NCI-H1048 (cell line): ENCODE data around the gene CPEB2.
"Not testable (repeated sequence)": the region's sequence is repeated elsewhere in the genome, so short reads cannot be mapped to it uniquely, and the experiment has no call there.

Experiments used
- DNase-seq: peaks from one replicate; lab custom pipeline; 2025; lab: John Stamatoyannopoulos, UW

The CPEB2 gene

DNA sequence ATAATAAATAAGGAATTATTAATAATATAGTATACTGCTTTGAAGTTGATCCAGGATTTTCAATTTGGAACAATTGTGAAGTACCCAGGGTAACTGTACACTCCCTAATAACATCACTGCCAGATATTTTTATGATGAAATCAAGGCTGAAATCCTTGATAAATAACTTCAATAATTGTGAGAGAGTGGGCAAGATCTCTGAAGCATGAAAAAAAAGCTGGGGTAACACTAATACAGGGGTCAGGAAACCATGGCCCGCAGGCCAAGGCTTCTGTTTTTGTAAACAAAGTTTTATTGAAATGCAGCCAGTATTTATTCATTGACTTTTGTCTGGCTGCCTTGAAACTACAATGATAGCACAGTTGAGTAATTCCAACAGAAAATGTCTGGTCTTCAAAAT lies 41.6 kb downstream of the CPEB2 start:
- DNase-seq: no peak

GRCh38 chr4:15054541-15054940 lies 52.3 kb downstream of the CPEB2 start:
- no peak for DNase-seq

DNA sequence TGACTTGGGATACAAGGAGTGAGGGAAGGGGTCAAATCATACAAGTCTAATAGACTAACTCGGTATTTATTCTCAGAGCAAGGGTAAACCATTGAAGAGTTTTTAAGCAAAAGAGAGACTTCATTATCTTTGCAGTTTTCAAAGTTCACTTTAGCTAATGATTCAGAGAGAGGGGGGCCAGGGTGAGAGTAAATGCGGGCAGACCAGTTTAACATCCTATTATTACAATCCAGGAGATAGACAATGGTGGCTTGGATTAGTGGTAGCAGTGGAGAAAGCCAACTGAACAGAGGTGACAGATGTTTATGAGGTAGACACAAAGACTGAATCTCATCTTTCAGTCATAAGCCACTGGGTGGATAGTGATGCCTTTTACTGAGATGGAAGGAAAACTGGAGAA lies 57.9 kb downstream of the CPEB2 start:
- DNase-seq: no peak

- DNase-seq: no peak
Observed at GRCh38 chr4:15063341-15063740, 61.1 kb downstream of the CPEB2 start.

DNA sequence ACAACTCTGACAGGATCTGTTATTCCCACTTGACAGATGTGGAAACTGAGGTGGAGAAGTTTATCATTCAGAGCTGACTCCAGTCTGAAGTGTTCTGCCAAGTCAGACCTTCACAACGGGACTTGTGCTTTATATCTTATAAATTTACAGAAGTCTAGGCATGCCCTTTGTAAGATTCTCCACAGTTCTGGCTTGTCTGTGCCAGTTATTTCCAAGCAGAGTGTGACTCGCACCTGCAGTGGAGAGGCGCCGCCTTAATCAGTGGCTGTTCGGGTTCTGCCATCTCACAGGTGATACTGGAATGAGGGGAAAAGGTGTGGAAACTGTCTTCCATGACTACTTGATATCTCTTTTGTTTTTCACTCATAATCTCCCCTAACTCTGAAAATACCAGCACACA lies 63.2 kb downstream of the CPEB2 start:
- DNase-seq: no peak

DNA sequence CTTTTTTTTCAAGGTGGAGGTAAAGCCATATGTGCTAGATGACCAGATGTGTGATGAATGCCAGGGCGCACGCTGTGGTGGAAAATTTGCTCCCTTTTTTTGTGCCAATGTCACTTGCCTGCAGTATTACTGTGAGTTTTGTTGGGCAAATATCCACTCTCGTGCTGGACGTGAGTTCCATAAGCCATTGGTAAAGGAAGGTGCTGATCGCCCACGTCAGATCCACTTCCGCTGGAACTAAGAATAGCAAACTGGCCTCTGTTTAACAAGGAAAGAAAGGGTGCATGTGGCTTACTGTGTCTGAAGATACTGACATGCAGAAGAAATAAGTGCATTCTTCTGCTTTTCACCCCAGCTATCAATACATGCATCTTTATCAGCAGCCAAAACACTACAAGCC lies 63.9 kb downstream of the CPEB2 start:
- DNase-seq: no peak

DNA sequence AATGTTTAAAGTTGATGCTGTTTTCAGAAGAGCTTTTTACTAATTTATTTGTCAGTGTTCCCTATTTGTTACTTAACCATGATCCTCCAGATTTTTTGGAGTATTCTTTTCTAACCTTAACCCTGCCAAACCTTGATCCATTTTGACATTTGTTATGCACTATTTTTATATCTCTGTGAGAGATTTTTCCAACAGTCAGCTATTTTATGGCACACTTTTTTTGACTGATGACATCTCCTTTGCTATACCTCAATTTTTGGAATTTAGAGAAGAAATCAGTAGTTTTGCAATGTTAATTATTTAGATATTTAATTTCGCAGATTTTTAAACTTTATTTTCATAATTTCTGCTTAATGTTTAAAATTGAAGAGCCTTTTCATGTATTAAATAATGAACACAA lies 66.0 kb downstream of the CPEB2 start:
- no peak for DNase-seq

DNA sequence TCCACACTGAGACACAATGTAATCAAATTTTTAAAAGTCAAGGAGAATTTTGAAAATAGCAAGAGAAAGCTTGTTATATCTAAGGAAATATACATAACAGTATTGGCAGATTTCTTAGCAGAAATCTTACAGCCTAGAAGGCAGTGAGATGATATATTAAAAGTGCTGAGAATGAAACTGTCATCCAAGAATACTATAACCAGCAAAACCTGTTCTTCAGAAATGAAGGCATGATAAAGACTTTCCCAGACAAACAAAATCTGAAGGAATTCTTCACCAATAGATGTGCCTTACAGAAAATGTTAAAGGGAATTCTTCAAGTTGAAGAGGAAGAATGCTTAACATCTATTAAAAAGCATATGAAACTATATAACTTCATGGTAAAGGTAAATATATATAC lies 73.6 kb downstream of the CPEB2 start:
- no peak for DNase-seq

GRCh38 chr4:15077969-15078368 lies 75.7 kb downstream of the CPEB2 start:
- DNase-seq: no peak

GRCh38 chr4:15078682-15079642 lies 76.7 kb downstream of the CPEB2 start:
- no peak for DNase-seq

- DNase-seq: no peak
Observed at GRCh38 chr4:15084780-15085179, 82.5 kb downstream of the CPEB2 start.

- DNase-seq: not testable (repeated sequence)
Observed at GRCh38 chr4:15085762-15086161, 83.5 kb downstream of the CPEB2 start.

- DNase-seq: not testable (repeated sequence)
Observed at GRCh38 chr4:15086259-15086658, 84.0 kb downstream of the CPEB2 start.

GRCh38 chr4:15088394-15089035 lies 86.2 kb downstream of the CPEB2 start:
- no peak for DNase-seq

DNA sequence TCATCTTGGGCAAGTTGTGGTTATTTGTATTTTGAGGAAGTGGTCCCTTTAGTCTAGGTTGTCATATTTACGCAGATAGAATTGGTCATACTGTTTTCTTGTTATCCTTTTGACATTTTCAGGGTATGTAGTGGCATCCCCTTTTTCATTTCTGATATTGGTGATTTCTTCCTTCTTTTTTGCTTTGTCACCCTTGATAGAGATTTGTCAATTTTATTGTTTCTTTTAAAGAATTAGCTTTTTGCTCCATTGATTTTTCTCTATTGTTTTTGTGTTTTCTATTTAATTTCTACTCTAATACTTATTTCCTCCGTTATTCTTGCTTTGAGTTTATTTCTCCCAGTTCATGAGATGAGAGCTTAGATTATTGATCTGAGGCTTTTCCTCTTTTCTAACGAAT lies 87.7 kb downstream of the CPEB2 start:
- no peak for DNase-seq

DNA sequence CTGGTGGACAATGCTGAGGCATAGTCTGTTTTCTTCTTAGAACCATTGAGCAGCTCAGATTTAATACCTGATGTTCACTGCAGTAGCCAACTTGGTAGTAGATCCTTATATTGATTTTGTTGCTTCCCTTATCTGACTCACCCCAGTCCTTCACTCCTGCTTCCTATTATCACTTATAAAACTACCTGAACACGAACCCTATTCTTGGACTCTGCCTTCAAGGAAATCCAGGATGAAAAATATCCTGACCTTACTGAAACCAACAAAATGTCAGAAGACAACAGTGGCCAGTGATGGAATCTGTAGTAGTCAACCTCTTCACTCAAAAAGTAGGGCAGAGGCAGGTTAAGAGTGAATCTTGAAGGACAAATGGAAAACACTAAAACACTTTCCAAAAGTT lies 98.1 kb downstream of the CPEB2 start:
- DNase-seq: no peak

DNA sequence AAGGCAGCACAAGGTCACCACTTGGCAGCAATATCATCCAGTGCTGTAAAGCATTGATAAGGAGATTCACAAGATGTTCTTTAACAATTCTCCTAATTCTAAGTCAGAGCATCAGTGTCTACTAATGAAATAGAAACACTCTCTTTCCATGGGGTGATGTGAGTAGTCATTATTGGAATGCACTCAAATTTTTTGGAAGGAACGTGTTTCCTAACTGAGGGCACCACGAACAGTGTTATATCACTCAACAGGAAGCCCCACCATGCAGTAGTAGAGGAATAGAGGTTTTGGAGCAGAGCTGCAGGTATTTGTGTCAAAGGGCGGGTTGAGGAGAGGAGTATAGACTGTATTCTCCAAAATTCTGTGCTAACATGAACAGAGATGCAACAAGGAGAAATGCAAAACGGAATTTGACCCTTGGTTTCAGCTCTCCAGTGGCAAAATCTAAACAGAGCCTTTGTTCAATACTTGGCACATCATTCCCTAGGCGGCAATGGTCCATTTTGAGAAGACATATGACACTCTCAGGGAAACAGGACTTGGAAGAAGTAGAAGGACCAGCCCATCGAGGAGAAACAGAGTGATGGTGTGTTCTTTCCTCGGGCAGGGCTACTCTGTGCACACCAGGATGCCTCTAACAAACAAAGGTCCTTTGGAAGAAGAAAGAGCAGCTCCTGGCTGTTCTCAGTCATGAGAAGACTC lies 98.9 kb downstream of the CPEB2 start:
- no peak for DNase-seq

DNA sequence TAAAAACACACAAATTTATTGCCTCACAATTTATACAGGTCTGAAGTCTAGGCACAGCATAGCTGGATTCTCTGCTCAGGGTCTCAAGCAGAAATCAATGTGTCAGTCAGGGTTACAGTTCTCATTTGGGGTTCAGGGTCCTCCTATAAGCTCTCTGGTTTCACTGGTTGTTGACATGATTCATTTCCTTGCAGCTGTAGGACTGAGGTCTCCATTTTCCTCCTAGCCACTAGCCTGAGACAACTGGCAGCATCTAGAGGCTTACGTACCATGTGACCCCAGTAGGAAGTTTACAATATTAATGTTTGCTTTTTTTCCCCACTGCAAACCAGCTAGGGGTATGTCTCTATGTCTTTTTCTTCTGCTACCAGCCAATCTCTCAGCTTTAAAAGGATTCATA lies 102.5 kb downstream of the CPEB2 start:
- no peak for DNase-seq

DNA sequence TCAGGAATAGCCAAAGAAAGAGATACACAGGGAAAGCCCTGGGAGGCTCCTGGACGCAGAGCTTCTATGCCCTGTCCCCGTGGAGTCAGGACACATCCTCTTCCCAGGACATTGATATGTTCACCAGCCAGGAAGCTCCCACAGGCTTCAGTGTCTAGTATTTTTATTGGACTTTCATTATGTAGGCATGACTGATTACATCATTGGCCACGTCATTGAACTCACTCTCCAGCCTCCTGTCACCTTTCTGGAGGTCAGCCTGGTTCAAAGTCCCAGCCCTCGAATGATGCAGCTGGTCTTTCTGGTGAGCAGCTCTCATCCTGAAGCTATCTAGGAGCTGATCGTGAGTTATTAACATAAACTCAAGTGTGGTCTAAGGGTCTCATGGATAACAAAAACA lies 104.1 kb downstream of the CPEB2 start:
- DNase-seq: no peak

DNA sequence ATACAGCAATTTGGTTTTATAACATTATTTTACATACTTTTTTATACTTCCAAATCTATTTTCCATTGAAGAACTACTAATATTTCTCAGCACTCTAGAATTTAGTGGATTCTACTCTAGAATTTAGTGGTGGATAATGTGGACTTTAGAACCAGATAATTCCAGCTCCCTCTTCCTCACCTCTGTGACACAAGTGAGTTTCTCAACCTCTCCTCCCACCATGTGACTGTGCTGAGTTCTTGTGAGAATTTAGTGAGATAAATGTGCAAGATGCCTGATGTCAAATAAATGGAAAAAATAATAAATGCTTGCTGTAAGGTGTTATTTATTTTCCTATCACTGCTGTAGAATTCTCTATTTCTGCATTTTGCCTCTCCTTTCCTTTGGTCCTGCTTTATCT lies 107.3 kb downstream of the CPEB2 start:
- DNase-seq: no peak

DNA sequence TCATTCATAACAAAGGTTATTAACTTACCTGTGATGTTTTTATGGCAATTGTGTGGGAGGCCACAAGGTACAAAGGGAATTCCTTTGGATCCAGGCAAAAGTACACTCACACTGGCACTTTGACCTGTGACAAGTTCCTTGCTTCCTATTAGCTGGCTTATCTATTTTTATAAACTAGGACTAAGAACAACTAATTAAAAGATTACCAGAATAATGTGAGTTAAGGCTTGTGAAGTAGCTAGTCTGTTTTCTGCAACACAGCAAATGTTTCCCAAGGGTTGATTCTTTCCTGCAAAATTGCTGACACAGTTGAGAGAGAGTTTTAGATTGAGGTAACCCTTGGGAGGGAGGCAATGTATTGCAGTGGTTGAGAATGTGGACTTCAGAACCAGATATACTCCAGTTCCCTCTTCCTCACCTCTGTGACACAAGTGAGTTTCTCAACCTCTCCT lies 107.9 kb downstream of the CPEB2 start:
- no peak for DNase-seq

DNA sequence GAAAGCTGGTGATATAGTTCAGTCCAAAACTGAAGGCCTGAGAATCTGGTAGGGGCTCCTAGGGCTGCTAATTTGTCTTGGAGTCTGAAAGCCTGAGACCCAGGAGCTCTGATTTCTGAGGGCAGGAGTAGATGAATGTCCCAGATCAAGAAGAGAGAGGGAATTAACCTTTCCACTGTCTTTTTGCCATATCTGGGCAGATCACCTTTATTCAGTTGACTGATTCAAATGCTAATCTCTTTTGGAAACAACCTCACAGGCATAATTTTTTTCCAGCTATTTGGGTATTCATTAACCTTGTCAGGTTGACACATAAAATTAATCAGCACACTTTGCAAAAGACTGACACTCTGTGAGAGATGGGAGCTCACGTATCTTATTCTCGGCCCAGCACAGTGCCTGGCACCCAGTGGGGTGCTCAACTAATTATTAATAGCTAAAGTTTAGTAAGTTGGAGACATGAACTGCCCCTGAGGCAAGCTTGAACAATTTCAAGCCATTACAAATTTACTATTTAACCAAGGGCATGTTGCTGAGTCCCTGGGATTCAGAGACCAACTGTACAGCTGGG lies 114.3 kb downstream of the CPEB2 start:
- no peak for DNase-seq
